OCI-LY1 (cell line): Measurements from ENCODE around the gene NCF1.
"Not testable (repeated sequence)": the region's sequence is repeated elsewhere in the genome, so short reads cannot be mapped to it uniquely, and the experiment has no call there.

Experiments used
- EZH2 ChIP-seq: fragments of 200-600 bp; sonication (generic), shearing (Covaris generic); IDR thresholded peaks from 2 replicates; pipeline ENCODE4 v1.8.0; 2017; ENCODE audit warnings: borderline replicate concordance, mixed run types, mild to moderate bottlenecking, antibody characterized with exemption, low read length, moderate library complexity, mixed read lengths
- TF ChIP-seq, protein P1 (sequence below): fragments of 200-600 bp; sonication (generic), shearing (Covaris generic); IDR thresholded peaks from 2 replicates; pipeline ENCODE4 v1.5.1; 2017; ENCODE audit warnings: mild to moderate bottlenecking, antibody characterized with exemption, low read length, moderate library complexity, mixed read lengths

DNA sequence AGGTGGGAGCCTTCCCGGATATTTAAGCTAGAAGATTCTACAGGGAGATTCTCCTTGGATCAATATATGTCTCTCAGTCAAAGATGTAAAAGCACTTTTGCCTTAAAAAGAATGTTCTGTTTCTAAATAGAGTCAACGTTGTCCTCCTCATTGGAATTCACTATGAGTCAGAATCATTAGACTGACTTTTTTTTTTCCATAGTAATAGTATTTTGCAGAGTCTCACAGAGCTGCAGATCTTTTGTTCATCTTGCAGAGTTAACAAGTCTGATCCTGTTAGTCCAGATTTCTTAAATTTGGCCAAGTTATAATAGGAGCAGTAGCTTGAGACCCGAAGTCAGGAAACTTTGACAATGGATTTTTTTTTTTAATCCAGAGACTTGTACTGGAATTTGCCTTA is 14.8 kb upstream of the NCF1 start:
- TF ChIP-seq EZH2, result not testable (repeated sequence)
- TF ChIP-seq, protein P1, sequence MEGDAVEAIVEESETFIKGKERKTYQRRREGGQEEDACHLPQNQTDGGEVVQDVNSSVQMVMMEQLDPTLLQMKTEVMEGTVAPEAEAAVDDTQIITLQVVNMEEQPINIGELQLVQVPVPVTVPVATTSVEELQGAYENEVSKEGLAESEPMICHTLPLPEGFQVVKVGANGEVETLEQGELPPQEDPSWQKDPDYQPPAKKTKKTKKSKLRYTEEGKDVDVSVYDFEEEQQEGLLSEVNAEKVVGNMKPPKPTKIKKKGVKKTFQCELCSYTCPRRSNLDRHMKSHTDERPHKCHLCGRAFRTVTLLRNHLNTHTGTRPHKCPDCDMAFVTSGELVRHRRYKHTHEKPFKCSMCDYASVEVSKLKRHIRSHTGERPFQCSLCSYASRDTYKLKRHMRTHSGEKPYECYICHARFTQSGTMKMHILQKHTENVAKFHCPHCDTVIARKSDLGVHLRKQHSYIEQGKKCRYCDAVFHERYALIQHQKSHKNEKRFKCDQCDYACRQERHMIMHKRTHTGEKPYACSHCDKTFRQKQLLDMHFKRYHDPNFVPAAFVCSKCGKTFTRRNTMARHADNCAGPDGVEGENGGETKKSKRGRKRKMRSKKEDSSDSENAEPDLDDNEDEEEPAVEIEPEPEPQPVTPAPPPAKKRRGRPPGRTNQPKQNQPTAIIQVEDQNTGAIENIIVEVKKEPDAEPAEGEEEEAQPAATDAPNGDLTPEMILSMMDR, result not testable (repeated sequence)
